SK-N-MC (cell line): ENCODE measurements around the gene IRGQ.

Source experiments
- EZH2 ChIP-seq: fragments of 200-600 bp; sonication (generic); IDR thresholded peaks from one replicate; pipeline ENCODE4 v1.6.1; 2017; ENCODE audit warnings: antibody characterized with exemption
- POLR2AphosphoS5 ChIP-seq: IDR thresholded peaks from 2 replicates; pipeline ENCODE4 v1.6.1; 2012; ENCODE audit warnings: mild to moderate bottlenecking, low read depth, low read length, borderline replicate concordance

GRCh38 chr19:43555185-43555770 is 40.7 kb downstream of the IRGQ start:
- TF ChIP-seq POLR2AphosphoS5 (no peak), EZH2 (no peak)
